CD4-positive, alpha-beta T cell treated with Interleukin-6 at 100 ng/mL for 8 hours (primary cell): Measurements from ENCODE around the gene PLAC1.

Experiments
- DNase-seq: peaks from one replicate; pipeline ENCODE4 v3.0.0-alpha.2; 2020; ENCODE audit warnings: mixed read lengths, low spot score

Gene PLAC1

DNA sequence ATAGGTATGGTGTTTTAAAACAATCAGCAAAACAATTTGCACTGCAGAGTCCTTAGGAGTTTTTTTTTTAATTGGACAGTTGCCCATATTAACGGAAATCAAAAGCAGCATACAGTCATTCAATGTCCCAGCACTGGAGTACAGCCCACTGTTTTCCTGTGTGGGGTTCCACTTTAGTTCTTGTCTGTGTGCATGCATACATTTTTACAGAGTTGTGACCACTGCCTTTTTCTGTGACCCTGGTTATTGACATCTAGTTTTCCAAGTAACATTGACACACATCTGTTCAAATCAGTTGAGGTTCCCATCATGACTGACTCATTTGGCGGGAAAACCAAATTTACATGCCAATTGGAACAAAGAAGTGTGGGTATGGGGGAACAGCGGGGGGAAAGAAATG, 115.0 kb downstream of the PLAC1 start:
- DNase-seq, result no peak

DNA sequence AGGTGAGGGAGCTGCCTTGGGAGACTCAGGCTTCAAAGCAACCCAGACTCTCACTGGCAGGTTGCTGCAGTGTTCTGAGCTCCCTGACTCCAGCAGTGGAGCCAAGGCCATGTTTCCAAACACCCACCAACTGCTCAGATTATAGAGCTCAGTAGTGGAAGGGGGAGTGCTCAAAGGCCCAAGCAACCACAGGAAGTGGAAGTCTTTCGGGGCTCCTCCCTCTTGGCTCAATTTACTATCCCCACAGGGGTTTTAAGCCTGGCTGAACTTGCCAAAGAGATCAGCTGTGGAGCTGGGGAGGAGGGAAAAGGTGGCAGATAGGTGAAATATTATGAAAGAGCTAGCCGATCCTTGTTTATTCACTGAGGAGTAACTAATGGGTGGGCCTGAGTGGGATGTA, 115.8 kb downstream of the PLAC1 start:
- no peak for DNase-seq

DNA sequence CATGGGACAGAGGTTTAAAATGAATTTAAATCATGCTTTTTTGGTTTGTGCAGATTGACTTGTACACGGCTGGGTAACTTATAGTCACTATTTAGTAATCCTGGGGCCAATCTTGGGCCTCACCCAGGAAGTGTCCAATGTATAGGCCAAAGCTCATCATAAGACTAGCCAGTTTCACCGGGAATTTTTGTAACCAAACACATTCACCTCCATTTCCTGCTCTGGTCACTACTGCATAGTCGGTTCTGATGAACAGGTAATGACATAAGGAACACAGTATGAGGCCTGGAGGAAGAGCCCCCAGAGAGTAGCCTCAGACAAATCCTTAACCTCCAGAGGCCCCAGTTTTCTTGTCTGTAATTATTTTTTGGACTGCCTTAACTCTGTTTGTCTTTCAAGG, 116.4 kb downstream of the PLAC1 start:
- no peak for DNase-seq

DNA sequence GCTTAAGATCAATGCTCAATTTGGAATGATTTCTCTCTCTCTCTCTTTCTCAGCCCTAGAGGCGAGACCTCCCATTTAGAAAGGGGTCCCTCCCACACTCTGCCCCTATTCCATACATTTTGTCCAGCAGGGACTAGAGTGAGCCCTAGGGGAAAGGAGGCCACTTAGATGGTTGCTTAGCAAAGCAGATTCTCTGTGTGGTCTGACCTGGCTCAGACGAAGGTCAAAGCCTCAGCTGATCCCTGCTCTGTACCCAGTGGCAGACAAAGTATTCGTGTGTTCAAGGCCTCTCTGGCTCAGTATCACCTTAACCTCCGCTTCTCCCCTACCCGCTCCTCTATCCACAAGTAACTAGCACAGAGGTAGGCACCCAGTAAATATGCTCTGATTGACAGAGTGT, 120.0 kb downstream of the PLAC1 start:
- DNase-seq, result no peak

DNA sequence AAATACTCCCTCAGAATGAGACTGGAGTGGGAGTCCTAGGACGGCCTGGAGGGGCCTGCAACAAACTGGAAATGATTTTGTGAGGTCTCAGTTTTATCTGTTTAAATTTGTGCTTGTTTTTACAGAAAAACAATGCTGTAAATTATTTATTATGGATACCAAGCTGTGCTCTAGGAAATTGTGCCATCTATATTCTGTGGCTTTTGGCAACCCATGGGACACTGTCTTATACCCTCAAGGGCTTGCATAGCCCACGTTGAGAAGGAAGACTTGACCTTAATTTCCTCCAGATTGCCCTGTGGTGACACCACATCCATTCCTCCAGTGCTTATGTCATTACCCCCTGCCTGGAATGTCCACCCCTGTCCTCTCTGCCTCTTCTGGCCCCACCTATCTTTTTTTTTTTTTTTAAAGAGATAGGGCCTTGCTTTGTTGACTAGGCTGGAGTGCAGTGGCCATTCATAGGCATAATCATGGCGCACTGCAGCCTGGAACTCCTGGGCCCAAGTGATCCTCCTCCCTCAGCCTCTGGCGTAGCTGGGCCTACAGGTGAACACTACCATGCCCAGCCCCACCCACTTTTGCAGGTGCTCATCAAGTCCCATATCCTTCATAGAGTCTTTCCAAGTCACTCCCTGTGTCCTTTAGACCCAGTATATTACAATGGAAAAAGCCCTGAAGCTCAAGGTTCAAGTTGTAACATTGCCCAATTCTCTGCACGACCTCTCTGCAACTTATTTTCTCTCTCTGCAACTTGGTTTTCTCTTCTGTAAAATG, 120.9 kb downstream of the PLAC1 start:
- DNase-seq, result no peak

DNA sequence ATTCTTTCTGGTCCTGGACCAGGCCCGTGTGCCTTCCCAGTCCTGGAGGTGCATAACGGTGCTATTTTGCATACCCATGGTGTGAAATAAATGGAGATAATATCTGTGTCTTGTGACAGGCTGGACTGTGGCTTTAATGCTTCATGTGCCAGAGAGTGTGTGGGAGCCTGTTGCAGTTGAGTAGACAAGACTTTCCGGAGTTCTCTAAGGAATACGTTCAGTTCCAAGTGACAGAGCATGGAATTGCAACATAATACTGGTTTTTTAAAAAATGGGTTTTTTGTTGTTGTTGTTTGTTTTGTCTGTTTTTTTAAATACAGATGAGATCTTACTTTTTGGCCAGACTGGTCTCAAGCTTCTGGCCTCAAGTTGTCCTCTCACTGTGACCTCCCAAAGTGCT, 124.3 kb downstream of the PLAC1 start:
- DNase-seq, result no peak

DNA sequence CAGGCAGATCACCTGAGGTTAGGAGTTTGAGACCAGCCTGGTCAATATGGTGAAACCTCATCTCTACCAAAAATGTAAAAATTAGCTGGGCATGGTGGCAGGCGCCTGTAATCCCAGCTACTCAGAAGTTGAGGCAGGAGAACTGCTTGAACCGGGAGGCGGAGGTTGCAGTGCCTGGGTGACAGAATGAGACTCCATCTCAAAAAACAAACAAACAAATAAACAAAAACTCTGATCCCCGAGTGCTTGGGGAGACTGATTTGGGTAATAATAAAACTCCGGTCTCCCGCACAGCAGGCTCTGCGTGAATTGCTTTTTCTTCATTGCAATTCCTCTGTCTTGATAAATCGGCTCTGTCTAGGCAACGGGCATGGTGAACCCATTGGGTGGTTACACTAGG, 124.9 kb downstream of the PLAC1 start:
- DNase-seq, result no peak

DNA sequence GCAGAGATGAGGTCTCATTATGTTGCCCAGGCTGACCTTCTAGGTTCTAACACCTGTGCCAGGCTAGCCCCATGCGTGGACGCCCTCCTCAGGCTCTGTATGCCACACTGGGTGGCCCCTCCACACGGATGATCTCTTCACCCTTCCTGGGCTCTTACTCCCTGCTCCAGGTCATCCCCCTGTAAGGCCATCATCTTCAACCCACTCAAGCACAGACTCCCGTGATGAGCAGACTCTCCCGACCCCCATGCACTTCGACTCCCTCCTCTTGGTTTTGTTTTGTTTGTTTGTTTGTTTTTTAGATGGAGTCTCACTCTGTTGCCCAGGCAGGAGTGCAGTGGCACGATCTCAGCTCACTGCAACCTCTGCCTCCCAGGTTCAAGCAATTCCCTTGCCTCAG, 127.4 kb downstream of the PLAC1 start:
- no peak for DNase-seq

DNA sequence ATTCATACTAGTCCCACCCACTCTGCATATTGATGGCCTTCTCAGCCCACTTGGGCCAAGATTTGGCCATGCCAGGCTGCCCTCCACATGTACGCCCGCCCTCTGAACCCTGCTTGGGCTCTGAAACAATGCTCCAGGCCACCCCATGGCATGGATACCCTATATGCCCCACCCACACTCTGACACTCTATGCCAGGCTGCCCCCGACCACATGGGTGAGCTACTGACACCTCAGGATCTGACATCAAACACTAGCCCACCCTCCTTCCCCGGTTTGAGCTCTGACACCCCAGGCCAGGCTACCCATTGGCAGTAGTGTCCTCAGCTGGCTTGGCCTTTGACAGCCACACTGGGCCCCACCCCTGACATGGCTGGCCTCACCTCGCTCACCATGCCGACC, 128.8 kb downstream of the PLAC1 start:
- DNase-seq, result no peak

DNA sequence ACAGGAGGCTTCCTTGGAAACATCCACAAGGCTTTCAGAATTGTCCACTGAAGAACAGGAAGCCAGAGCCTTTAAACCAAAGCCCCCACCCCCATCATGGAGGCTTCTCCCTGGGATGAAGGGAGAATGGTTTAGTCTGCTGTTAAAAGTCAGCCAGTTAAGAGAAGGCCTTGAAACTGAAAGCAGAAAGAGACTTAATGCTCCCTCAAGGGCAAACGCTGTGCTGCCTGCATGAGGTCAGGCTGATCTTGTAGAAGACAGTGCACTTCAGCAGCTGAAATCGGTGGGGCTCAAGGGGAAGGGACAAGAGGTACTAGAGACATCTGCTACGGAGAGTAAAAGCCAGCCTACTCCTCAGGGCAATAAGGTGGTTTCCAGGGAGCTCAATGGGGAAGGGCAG, 129.3 kb downstream of the PLAC1 start:
- DNase-seq, result no peak

DNA sequence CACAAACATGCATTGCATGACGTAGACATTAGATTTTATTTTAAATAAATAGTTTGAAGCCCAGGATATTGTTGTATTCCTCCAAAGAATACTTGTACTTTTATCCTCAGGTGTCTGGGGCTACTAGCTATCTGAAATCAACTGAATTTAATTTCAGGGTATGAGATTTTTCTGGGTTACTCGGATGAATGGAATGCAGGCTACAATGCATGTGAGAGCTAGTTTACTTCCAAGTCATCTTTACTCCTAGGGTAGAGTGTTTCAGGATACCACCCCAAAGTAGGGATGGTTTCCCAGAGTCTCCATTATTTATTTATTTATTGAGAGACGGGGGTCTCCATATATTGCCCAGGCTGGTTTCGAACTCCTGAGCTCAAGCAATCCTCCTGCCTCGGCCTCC, 131.9 kb downstream of the PLAC1 start:
- DNase-seq, result no peak

DNA sequence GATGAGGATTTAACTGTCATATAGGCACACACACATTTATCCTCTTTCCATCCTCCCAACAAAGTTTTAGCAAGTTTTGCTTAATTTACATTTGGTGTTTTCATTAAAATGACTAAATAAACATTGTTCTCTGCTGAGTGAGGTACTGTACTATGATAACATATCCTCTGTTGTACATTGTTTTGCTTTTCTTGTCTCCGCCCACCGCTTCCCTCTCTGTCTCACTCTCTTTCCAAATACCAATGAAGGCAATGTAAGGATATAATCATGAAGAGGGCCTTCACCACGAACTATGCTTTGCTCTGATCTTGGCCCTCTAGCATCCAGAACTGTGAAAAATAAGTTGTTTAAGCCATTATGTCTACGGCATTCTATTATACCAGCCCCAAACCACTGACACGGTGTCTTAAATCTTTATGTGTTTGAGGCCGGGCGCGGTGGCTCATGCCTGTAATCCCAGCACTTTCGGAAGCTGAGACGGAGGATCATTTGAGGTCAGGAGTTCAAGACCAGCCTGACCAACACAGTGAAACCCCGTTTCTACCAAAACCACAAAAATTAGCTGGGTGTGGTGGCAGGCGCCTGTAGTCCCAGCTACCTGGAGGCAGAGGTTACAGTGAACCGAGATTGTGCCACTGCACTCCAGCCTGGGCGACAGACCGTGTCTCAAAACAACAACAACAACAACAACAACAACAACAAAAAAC, 133.0 kb downstream of the PLAC1 start:
- no peak for DNase-seq

DNA sequence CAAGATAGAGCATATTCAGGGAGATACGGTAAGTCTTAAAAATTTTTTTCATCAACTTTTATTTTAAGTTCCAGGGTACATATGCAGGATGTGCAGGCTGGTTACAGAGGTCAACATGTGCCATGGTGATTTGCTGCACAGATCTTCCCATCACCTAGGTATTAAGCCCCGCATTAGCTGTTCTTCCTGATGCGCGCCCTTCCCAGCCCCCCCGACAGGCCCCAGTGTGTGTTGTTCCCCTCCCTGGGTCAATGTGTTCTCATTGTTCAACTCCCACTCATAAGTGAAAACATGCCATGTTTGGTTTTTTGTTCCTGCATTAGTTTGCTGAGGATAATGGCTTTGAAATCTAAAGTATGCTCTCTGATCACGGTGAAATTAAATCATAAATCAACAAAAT, 134.1 kb downstream of the PLAC1 start:
- no peak for DNase-seq

DNA sequence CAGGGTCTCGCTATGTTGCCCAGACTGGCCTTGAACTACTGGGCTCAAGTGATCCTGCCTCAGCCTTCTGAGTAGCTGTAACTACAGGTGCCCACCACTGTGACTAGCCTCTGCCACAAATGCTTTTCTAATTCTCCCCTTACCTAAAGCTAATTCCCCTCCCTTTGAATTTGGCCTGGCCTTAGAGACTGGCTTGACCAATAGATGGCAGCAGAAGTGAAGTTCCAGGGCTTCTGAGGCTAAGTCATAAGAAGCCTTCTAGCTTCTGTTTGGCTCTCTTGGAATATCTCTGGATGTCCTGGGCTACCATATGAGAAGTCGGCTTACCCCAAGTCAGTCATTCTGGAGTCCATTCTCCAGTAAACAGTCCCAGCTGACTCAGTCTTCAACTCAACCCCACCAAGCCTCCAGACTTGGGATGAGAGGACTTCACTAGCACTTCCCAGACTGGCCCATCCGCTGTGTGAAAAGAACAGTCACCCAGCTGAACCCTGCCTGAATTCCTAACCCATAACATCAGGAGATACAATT, 137.3 kb downstream of the PLAC1 start:
- no peak for DNase-seq
